Body of pancreas (tissue), 4 donors: ENCODE results near the gene IFT88. TPM values are rescaled to one million over a fixed set of nuclear protein-coding genes. Genes with fewer than 3 reads are reported as not detected.

Experiments
- ATAC-seq: fragments of 150-250 bp; one replicate; pipeline ENCODE4 v1.9.1; 2016
- DNase-seq, 4 donors: peaks; one replicate each; pipeline ENCODE4 v3.0.0-alpha.2; 2019
- H3K27ac ChIP-seq, 4 donors: fragments of 200-600 bp; sonication (generic); 1 replicate in 3 of 4; 2 replicates in 1 of 4; pipeline versions ENCODE4 v1.5.1 to v1.6.1; 2016 to 2019; ENCODE audit warnings: mild to moderate bottlenecking in 1 of 4, mixed read lengths in 1 of 4, moderate library complexity in 1 of 4
- H3K27me3 ChIP-seq, 2 donors: fragments of 200-600 bp; sonication (generic); one replicate each; pipeline ENCODE4 v1.6.0; 2016; ENCODE audit warnings: mild to moderate bottlenecking in 1 of 2
- H3K36me3 ChIP-seq, 2 donors: fragments of 200-600 bp; sonication (generic); replicated peaks in 1 of 2; 2 replicates each; pipeline ENCODE4 v1.5.1; 2016; ENCODE audit warnings: low read depth in 2 of 2; ENCODE audit not compliant: insufficient read depth in 1 of 2
- H3K4me1 ChIP-seq: fragments of 200-600 bp; sonication (generic); one replicate; pipeline ENCODE4 v1.6.0; 2016
- H3K4me3 ChIP-seq, 2 donors: fragments of 200-600 bp; sonication (generic); 1 replicate in 1 of 2; 2 replicates in 1 of 2; pipeline ENCODE4 v1.5.1; 2016 to 2019
- H3K9me3 ChIP-seq, 3 donors: fragments of 200-600 bp; sonication (generic); 1 replicate in 2 of 3; 2 replicates in 1 of 3; pipeline ENCODE4 v1.5.1; 2016
- CTCF ChIP-seq, 7 experiments: fragments of 450-650 bp in 4 of 7; fragments of 200-600 bp in 3 of 7; sonication (generic) in 3 of 7; IDR thresholded peaks; one replicate each; pipeline ENCODE4 v1.5.1; 2016 to 2019; ENCODE audit warnings: antibody characterized with exemption in 7 of 7
- POLR2A ChIP-seq, 3 donors: fragments of 450-650 bp; IDR thresholded peaks; one replicate each; pipeline ENCODE4 v1.6.1; 2016; ENCODE audit warnings: antibody characterized with exemption in 3 of 3, mild to moderate bottlenecking in 2 of 3
- WGBS, 2 donors: methylation state at CpG; one replicate each; pipeline ENCODE4 v1.1.5; 2017; 5-methylcytosine and 5-hydroxymethylcytosine counted together
- intact Hi-C: fragments of 100-400 bp; cut with DNase I; formaldehyde crosslinking; loops from one replicate; pipeline ENCODE4 v1.15.1; 2023
- total RNA-seq, 2 donors: library from RNA; depleted of rRNA; stranded (reverse); fragments of >200 nt; gene quantifications; one replicate each; pipeline ENCODE4 v1.1.0, GENCODE V29; 2016

IFT88 gene
- total RNA-seq, 2 donors from 2014 or later, result 9.6 to 16.5 TPM

- no peak for ATAC-seq
- 81 to 90% methylated on average over 4 of the region's 4 CpGs for WGBS, 2 donors
- Histone ChIP-seq H3K27ac (no peak overlapping the region), H3K4me3 (no peak overlapping the region), H3K4me1 (no peaks in the 10 kb centered on the region), H3K9me3 (no peaks in the 10 kb centered on the region), H3K36me3 (no peaks in the 10 kb centered on the region), H3K27me3 (no peaks in the 10 kb centered on the region)
- intact Hi-C loops, result no loop called here
- no peak for DNase-seq
- TF ChIP-seq CTCF (IDR thresholded peaks at IDR 0.05), result no peak
These were observed 117.1 kb downstream of the IFT88 start for GRCh38 chr13:20684041-20684440.

- Histone ChIP-seq H3K36me3 (no peaks in the 10 kb centered on the region), H3K4me1 (no peaks in the 10 kb centered on the region), H3K27ac (no peak overlapping the region), H3K27me3 (no peaks in the 10 kb centered on the region), H3K4me3 (no peak overlapping the region), H3K9me3 (no peaks in the 10 kb centered on the region)
- TF ChIP-seq CTCF (IDR thresholded peaks at IDR 0.05) (no peak), POLR2A (IDR thresholded peaks at IDR 0.05) (no peak)
- intact Hi-C loops, result no loop called here
- ATAC-seq (no peak), DNase-seq (no peak)
- 60 to 83% methylated on average over 17 to 18 of the region's 18 CpGs for WGBS, 2 donors
These were observed 117.6 kb downstream of the IFT88 start for GRCh38 chr13:20684546-20684945.

GRCh38 chr13:20685092-20685491, 118.1 kb downstream of the IFT88 start:
- intact Hi-C loops, result no loop called here
- Histone ChIP-seq H3K4me1 (no peaks in the 10 kb centered on the region), H3K27ac (no peak overlapping the region), H3K4me3 (no peak overlapping the region), H3K27me3 (no peaks in the 10 kb centered on the region), H3K9me3 (no peaks in the 10 kb centered on the region), H3K36me3 (no peaks in the 10 kb centered on the region)
- no peak for TF ChIP-seq POLR2A (IDR thresholded peaks at IDR 0.05)
- no peak for TF ChIP-seq CTCF (IDR thresholded peaks at IDR 0.05)
- ATAC-seq, result no peak
- 81 to 82% methylated on average over 6 of the region's 6 CpGs for WGBS, 2 donors
- DNase-seq, result no peak

GRCh38 chr13:20686167-20686566, 119.2 kb downstream of the IFT88 start:
- DNase-seq (no peak), ATAC-seq (no peak)
- Histone ChIP-seq H3K36me3 (no peaks in the 10 kb centered on the region), H3K4me3 (no peak overlapping the region), H3K9me3 (no peaks in the 10 kb centered on the region), H3K27ac (no peak overlapping the region), H3K4me1 (no peaks in the 10 kb centered on the region), H3K27me3 (no peaks in the 10 kb centered on the region)
- intact Hi-C loops, result no loop called here
- TF ChIP-seq CTCF (IDR thresholded peaks at IDR 0.05), result no peak
- TF ChIP-seq POLR2A (IDR thresholded peaks at IDR 0.05), result no peak
- WGBS, 2 donors, result 91 to 100% methylated on average over 1 of the region's 1 CpG

- WGBS, 2 donors, result 80 to 81% methylated on average over 4 of the region's 4 CpGs
- TF ChIP-seq POLR2A (IDR thresholded peaks at IDR 0.05) (no peak), CTCF (IDR thresholded peaks at IDR 0.05) (no peak)
- intact Hi-C loops, result no loop called here
- Histone ChIP-seq H3K4me3 (no peak overlapping the region), H3K9me3 (no peaks in the 10 kb centered on the region), H3K4me1 (no peaks in the 10 kb centered on the region), H3K27me3 (no peaks in the 10 kb centered on the region), H3K27ac (no peak overlapping the region), H3K36me3 (no peaks in the 10 kb centered on the region)
- ATAC-seq, result no peak
- DNase-seq, result no peak
These were observed 120.1 kb downstream of the IFT88 start for GRCh38 chr13:20686863-20687579.
